ENCODE measurements around the gene ZNF865. TPM values are rescaled to one million over a fixed set of nuclear protein-coding genes. Genes with fewer than 3 reads are reported as not detected.

ZNF865 gene
- total and polyA plus RNA-seq, 10 of the 15 experiments (the other 5 are each of a cell fraction or from before 2014, with no cell fraction given), result 0.02 to 18.3 (median 0.90) TPM

GRCh38 chr19:55599468-55599841 lies 6.0 kb upstream of the ZNF865 start, which contains the start of gene FIZ1 (continued):
- TF ChIP-seq E2F4 (IDR thresholded peaks at IDR 0.05; ENCODE audit: low read depth, low read length) (no peak), POLR2A (IDR thresholded peaks at IDR 0.05; ENCODE audit: low read depth, low read length) (peak; percentile 73), CEBPB (IDR thresholded peaks at IDR 0.05; ENCODE audit: borderline replicate concordance in 1 of 2, low read depth in 2 of 2, low read length in 2 of 2) (no peak), SPI1 (IDR thresholded peaks at IDR 0.05; ENCODE audit: borderline replicate concordance, insufficient read depth, low read depth, low read length) (peak; percentile 36; the same call in 1 of the 2 replicates), ZZZ3 (IDR thresholded peaks at IDR 0.05; ENCODE audit: control insufficient read depth, insufficient read length, low read depth) (no peak), HCFC1 (IDR thresholded peaks at IDR 0.05; ENCODE audit: low read length) (peak; percentile 72), BHLHE40 (IDR thresholded peaks at IDR 0.05; ENCODE audit: borderline replicate concordance in 1 of 2, low read depth in 2 of 2, low read length in 1 of 2) (no peak), SIX5 (IDR thresholded peaks at IDR 0.05; ENCODE audit: low read depth, low read length, severe bottlenecking) (peak; percentile 76), FOXK2 (IDR thresholded peaks at IDR 0.05) (no peak), ZBTB4 (CRISPR knock-in tag; IDR thresholded peaks at IDR 0.05) (no peak), NBN (IDR thresholded peaks at IDR 0.05) (peak; percentile 80; the same call in 1 of the 2 replicates), EP300 (IDR thresholded peaks at IDR 0.05; ENCODE audit: borderline replicate concordance in 1 of 2, control insufficient read depth in 1 of 2, low read depth in 2 of 2, low read length in 2 of 2) (0 out of 4 replicates have a peak, but pooled peaks of 1 of the 2 experiments have one; percentile 24), IKZF1 (conservative IDR thresholded peaks at IDR 0.05) (peak; percentile 98), PAX5 (IDR thresholded peaks at IDR 0.05; ENCODE audit: borderline replicate concordance, low read depth, low read length) (no peak), PML (IDR thresholded peaks at IDR 0.05; ENCODE audit: low read length) (peak; percentile 80), HSF1 (IDR thresholded peaks at IDR 0.05; ENCODE audit: low read depth, low read length) (no peak), NR2C1 (IDR thresholded peaks at IDR 0.05) (peak; percentile 92), RAD51 (IDR thresholded peaks at IDR 0.05) (0 out of 2 replicates have a peak, but pooled peaks have one; percentile 36), JUND (IDR thresholded peaks at IDR 0.05; ENCODE audit: low read depth, low read length) (no peak)
- TF ChIP-seq, protein P1, sequence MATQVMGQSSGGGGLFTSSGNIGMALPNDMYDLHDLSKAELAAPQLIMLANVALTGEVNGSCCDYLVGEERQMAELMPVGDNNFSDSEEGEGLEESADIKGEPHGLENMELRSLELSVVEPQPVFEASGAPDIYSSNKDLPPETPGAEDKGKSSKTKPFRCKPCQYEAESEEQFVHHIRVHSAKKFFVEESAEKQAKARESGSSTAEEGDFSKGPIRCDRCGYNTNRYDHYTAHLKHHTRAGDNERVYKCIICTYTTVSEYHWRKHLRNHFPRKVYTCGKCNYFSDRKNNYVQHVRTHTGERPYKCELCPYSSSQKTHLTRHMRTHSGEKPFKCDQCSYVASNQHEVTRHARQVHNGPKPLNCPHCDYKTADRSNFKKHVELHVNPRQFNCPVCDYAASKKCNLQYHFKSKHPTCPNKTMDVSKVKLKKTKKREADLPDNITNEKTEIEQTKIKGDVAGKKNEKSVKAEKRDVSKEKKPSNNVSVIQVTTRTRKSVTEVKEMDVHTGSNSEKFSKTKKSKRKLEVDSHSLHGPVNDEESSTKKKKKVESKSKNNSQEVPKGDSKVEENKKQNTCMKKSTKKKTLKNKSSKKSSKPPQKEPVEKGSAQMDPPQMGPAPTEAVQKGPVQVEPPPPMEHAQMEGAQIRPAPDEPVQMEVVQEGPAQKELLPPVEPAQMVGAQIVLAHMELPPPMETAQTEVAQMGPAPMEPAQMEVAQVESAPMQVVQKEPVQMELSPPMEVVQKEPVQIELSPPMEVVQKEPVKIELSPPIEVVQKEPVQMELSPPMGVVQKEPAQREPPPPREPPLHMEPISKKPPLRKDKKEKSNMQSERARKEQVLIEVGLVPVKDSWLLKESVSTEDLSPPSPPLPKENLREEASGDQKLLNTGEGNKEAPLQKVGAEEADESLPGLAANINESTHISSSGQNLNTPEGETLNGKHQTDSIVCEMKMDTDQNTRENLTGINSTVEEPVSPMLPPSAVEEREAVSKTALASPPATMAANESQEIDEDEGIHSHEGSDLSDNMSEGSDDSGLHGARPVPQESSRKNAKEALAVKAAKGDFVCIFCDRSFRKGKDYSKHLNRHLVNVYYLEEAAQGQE (IDR thresholded peaks at IDR 0.05; ENCODE audit: low read depth, low read length), result no peak
- TF ChIP-seq, protein P2, sequence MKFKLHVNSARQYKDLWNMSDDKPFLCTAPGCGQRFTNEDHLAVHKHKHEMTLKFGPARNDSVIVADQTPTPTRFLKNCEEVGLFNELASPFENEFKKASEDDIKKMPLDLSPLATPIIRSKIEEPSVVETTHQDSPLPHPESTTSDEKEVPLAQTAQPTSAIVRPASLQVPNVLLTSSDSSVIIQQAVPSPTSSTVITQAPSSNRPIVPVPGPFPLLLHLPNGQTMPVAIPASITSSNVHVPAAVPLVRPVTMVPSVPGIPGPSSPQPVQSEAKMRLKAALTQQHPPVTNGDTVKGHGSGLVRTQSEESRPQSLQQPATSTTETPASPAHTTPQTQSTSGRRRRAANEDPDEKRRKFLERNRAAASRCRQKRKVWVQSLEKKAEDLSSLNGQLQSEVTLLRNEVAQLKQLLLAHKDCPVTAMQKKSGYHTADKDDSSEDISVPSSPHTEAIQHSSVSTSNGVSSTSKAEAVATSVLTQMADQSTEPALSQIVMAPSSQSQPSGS (IDR thresholded peaks at IDR 0.05; ENCODE audit: low read length), result no peak
